C4-2B (cell line): ENCODE data around the gene ULK1.

Experiments
- H3K27ac ChIP-seq: fragments of 450-650 bp; 2 replicates; pipeline ENCODE4 v1.5.1; 2017
- ZFX ChIP-seq: fragments of 450-650 bp; IDR thresholded peaks from 2 replicates; pipeline ENCODE4 v1.6.1; 2017
- TF ChIP-seq, protein P1 (sequence below): fragments of 450-650 bp; conservative IDR thresholded peaks from 2 replicates; pipeline ENCODE4 v1.5.1; 2017; ENCODE audit warnings: mild to moderate bottlenecking

The ULK1 gene

GRCh38 chr12:131894313-131894860 lies at the start of gene ULK1:
Gene ULK1 (plus strand): TSS chr12:131894622. CDS start chr12:131895002, 380 bp downstream.
- peak within 1 kb of the TSS; percentile 93 for H3K27ac ChIP-seq
- TF ChIP-seq, protein P1, sequence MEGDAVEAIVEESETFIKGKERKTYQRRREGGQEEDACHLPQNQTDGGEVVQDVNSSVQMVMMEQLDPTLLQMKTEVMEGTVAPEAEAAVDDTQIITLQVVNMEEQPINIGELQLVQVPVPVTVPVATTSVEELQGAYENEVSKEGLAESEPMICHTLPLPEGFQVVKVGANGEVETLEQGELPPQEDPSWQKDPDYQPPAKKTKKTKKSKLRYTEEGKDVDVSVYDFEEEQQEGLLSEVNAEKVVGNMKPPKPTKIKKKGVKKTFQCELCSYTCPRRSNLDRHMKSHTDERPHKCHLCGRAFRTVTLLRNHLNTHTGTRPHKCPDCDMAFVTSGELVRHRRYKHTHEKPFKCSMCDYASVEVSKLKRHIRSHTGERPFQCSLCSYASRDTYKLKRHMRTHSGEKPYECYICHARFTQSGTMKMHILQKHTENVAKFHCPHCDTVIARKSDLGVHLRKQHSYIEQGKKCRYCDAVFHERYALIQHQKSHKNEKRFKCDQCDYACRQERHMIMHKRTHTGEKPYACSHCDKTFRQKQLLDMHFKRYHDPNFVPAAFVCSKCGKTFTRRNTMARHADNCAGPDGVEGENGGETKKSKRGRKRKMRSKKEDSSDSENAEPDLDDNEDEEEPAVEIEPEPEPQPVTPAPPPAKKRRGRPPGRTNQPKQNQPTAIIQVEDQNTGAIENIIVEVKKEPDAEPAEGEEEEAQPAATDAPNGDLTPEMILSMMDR: no peak
- peak; percentile 44; the same call in 1 of the 2 replicates for TF ChIP-seq ZFX

GRCh38 chr12:131844656-131845055 lies 49.8 kb upstream of the ULK1 start:
- TF ChIP-seq, protein P1: no peak
- no peak for TF ChIP-seq ZFX
- H3K27ac ChIP-seq: no peak overlapping the region

DNA sequence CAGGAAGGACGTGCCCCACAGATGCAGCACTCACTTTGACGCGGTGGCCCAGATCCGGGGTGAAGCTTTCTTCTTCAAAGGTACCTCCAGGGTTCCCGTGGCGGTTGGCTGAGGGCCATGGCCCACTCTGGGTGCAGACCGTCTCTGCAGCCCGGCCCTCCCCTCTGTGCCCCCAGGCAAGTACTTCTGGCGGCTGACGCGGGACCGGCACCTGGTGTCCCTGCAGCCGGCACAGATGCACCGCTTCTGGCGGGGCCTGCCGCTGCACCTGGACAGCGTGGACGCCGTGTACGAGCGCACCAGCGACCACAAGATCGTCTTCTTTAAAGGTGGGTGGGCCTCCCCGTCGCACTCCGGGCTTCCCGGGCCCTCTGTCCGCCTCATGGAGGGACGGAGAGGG lies 49.3 kb upstream of the ULK1 start:
- no peak overlapping the region for H3K27ac ChIP-seq
- TF ChIP-seq, protein P1: no peak
- no peak for TF ChIP-seq ZFX

- no peak for TF ChIP-seq ZFX
- TF ChIP-seq, protein P1: no peak
- H3K27ac ChIP-seq: no peak overlapping the region
These were observed 47.0 kb upstream of the ULK1 start for GRCh38 chr12:131847456-131847855.

DNA sequence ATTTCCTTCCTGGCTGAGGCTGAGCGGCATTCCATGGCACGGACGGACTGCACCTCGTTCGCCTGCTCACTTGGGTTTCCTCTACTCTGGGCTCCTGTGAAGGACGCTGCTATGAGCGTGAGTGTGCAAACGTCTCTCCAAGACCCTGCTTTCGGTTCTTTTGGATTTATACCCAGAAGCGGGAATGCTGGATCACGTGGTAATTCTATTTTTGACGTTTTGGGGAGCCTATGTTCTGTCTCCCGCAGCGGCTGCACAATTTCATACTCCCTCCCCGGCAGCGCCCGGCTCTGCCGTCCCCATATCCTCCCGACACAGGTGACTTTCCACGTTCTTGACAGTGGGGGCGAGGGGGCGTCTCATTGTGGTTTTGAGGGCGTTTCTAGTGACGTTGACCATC lies 45.7 kb upstream of the ULK1 start:
- H3K27ac ChIP-seq: no peak overlapping the region
- TF ChIP-seq, protein P1: no peak
- TF ChIP-seq ZFX: no peak

DNA sequence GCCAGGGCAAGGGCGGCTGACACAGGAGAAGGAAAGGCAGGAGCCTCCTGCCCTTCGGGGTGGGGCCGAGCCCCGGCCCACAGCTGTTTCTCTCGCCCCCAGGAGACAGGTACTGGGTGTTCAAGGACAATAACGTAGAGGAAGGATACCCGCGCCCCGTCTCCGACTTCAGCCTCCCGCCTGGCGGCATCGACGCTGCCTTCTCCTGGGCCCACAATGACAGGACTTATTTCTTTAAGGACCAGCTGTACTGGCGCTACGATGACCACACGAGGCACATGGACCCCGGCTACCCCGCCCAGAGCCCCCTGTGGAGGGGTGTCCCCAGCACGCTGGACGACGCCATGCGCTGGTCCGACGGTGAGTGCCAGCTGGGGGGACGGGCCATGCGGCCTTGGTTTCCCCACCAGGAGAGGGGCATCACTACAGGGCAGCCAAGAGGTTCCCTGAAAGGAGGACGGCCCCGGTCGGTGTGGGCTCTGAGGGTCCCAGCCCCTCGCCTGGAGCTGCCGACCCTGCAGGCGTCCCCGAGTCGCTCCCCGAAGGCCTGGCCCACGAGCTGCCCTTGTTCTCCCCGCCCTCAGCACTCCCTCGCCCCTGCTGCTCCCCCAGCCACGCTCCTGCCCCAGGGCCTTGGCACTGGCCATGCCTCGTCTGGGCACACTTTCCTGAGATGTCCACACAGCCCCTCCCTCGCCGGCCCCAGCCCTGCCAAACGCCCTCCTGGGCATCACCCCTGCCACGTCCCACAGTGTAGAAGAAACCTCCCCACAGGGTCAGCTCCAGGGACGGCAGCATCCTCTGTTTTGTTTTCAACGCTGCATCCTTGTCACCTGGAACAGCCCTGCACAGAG lies 44.5 kb upstream of the ULK1 start:
- no peak for TF ChIP-seq ZFX
- TF ChIP-seq, protein P1: no peak
- no peak overlapping the region for H3K27ac ChIP-seq

DNA sequence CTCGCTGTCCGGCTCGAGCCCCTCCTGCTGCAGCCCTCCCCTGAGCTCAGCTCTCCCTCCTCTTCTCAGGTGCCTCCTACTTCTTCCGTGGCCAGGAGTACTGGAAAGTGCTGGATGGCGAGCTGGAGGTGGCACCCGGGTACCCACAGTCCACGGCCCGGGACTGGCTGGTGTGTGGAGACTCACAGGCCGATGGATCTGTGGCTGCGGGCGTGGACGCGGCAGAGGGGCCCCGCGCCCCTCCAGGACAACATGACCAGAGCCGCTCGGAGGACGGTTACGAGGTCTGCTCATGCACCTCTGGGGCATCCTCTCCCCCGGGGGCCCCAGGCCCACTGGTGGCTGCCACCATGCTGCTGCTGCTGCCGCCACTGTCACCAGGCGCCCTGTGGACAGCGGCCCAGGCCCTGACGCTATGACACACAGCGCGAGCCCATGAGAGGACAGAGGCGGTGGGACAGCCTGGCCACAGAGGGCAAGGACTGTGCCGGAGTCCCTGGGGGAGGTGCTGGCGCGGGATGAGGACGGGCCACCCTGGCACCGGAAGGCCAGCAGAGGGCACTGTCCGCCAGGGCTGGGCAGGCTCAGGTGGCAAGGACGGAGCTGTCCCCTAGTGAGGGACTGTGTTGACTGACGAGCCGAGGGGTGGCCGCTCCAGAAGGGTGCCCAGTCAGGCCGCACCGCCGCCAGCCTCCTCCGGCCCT lies 43.4 kb upstream of the ULK1 start:
- TF ChIP-seq, protein P1: no peak; the same call in 1 of the 2 replicates
- no peak for TF ChIP-seq ZFX
- no peak overlapping the region for H3K27ac ChIP-seq
